A549 (cell line): ENCODE data around the gene SUMF1. TPM values are rescaled to one million over a fixed set of nuclear protein-coding genes. Genes with fewer than 3 reads are reported as not detected.

Source experiments
- ATAC-seq, 2 experiments: fragments of 200-7000 bp in 1 of 2; fragments of >200 bp in 1 of 2; cut with Nextera tagmentation in 1 of 2; cut with Tn5 transposase in 1 of 2; 3 replicates each; pipeline versions ENCODE4 v1.8.0 to v1.9.1; 2018 to 2020; ENCODE audit warnings: mild to moderate bottlenecking in 1 of 2, moderate library complexity in 1 of 2
- CTCF ChIA-PET: fragments of 300-600 bp; sonication (Branson Sonifier 250); formaldehyde crosslinking; extraction: SDS; loops from one replicate; lab custom pipeline; 2021; ENCODE audit warnings: antibody characterized with exemption, inconsistent platforms; lab: Yijun Ruan, JAX
- POLR2A ChIA-PET: fragments of 350-600 bp; formaldehyde crosslinking; extraction: SDS; loops from one replicate; lab custom pipeline; 2021; ENCODE audit warnings: antibody characterized with exemption, inconsistent platforms; lab: Yijun Ruan, JAX
- DNase-seq, 2 experiments: peaks; one replicate each; pipeline versions ENCODE4 v3.0.0 to v3.0.0-alpha.2; 2011 to 2016; ENCODE audit warnings: low read depth in 1 of 2, low spot score in 1 of 2
- FAIRE-seq: peaks from 2 replicates; lab custom pipeline; 2011; peaks lifted over from hg19 to GRCh38; lab: Jason Lieb, UNC
- H3K27ac ChIP-seq, 2 experiments: fragments of >200 bp; sonication (Bioruptor Twin); formaldehyde crosslinking; 3 replicates each; pipeline ENCODE4 v1.5.1; 2016 to 2017
- H3K4me1 ChIP-seq: fragments of >200 bp; sonication (Bioruptor Twin); formaldehyde crosslinking; 3 replicates; pipeline ENCODE4 v1.6.1; 2016
- H3K4me2 ChIP-seq: fragments of >200 bp; sonication (Bioruptor Twin); formaldehyde crosslinking; 3 replicates; pipeline ENCODE4 v1.6.1; 2016
- H3K4me3 ChIP-seq: fragments of >200 bp; sonication (Bioruptor Twin); formaldehyde crosslinking; 3 replicates; pipeline ENCODE4 v1.5.1; 2016
- H3K9me3 ChIP-seq: fragments of >200 bp; sonication (Bioruptor Twin); formaldehyde crosslinking; 3 replicates; pipeline ENCODE4 v1.6.1; 2016
- BHLHE40 ChIP-seq: IDR thresholded peaks from 2 replicates; pipeline ENCODE4 v1.6.1; 2012; ENCODE audit warnings: low read depth, low read length, inconsistent platforms
- CEBPB ChIP-seq, 2 experiments: fragments of >200 bp in 1 of 2; sonication (Bioruptor Twin) in 1 of 2; formaldehyde crosslinking in 1 of 2; IDR thresholded peaks; 2 replicates each; pipeline ENCODE4 v1.6.1; 2012 to 2016
- CHD2 ChIP-seq: fragments of 150-350 bp; IDR thresholded peaks from 2 replicates; pipeline ENCODE4 v1.6.1; 2014; ENCODE audit warnings: low read length; ENCODE audit not compliant: partially characterized antibody
- E2F6 ChIP-seq: IDR thresholded peaks from 2 replicates; pipeline ENCODE4 v1.6.1; 2012; ENCODE audit warnings: low read depth, borderline replicate concordance
- EHF ChIP-seq: fragments of 250-450 bp; sonication (Bioruptor Pico); IDR thresholded peaks from 2 replicates; pipeline ENCODE4 v1.5.0; 2020; ENCODE audit warnings: mild to moderate bottlenecking
- EHMT2 ChIP-seq: fragments of 200-600 bp; sonication (generic); IDR thresholded peaks from 2 replicates; pipeline ENCODE4 v1.6.1; 2016; ENCODE audit warnings: antibody characterized with exemption, low read depth, mild to moderate bottlenecking, moderate library complexity
- ELK1 ChIP-seq: fragments of 150-350 bp; IDR thresholded peaks from 2 replicates; pipeline ENCODE4 v1.6.1; 2014; ENCODE audit warnings: low read depth, mild to moderate bottlenecking, low read length
- FOSB ChIP-seq: fragments of 250-450 bp; sonication (Bioruptor Pico); IDR thresholded peaks from 2 replicates; pipeline ENCODE4 v1.5.0; 2020; ENCODE audit warnings: mild to moderate bottlenecking, moderate library complexity
- GATA3 ChIP-seq: IDR thresholded peaks from 2 replicates; pipeline ENCODE4 v1.6.1; 2012; ENCODE audit warnings: borderline replicate concordance
- HOXB13 ChIP-seq: fragments of 250-450 bp; sonication (Bioruptor Pico); IDR thresholded peaks from 2 replicates; pipeline ENCODE4 v1.5.0; 2020; ENCODE audit warnings: low read depth, mild to moderate bottlenecking, moderate library complexity
- HOXB5 ChIP-seq: fragments of 250-450 bp; sonication (Bioruptor Pico); IDR thresholded peaks from 2 replicates; pipeline ENCODE4 v1.5.0; 2020; ENCODE audit warnings: mild to moderate bottlenecking, moderate library complexity
- JUN ChIP-seq, 2 experiments: fragments of >200 bp; sonication (Bioruptor Twin); formaldehyde crosslinking; IDR thresholded peaks; 2 replicates in 1 of 2; 3 replicates in 1 of 2; pipeline ENCODE4 v1.6.1; 2016 to 2017
- JUNB ChIP-seq: fragments of >200 bp; sonication (Bioruptor Twin); formaldehyde crosslinking; IDR thresholded peaks from 2 replicates; pipeline ENCODE4 v1.6.1; 2016
- KDM1A ChIP-seq: fragments of 200-600 bp; sonication (generic); IDR thresholded peaks from 2 replicates; pipeline ENCODE4 v1.6.1; 2016; ENCODE audit warnings: low read depth, mild to moderate bottlenecking
- KDM5A ChIP-seq: fragments of 200-600 bp; sonication (generic); IDR thresholded peaks from 2 replicates; pipeline ENCODE4 v1.6.1; 2016; ENCODE audit warnings: antibody characterized with exemption, mild to moderate bottlenecking
- MAFK ChIP-seq: fragments of 450-650 bp; IDR thresholded peaks from 2 replicates; pipeline ENCODE4 v1.6.1; 2014; ENCODE audit not compliant: partially characterized antibody
- MAX ChIP-seq: IDR thresholded peaks from 2 replicates; pipeline ENCODE4 v1.6.1; 2012
- NFE2L2 ChIP-seq: fragments of 150-350 bp; conservative IDR thresholded peaks from 2 replicates; pipeline ENCODE4 v1.6.1; 2014; ENCODE audit warnings: low read length
- PHF8 ChIP-seq: fragments of 200-600 bp; sonication (generic); IDR thresholded peaks from 2 replicates; pipeline ENCODE4 v1.6.1; 2016; ENCODE audit warnings: low read depth, mild to moderate bottlenecking, antibody characterized with exemption, moderate library complexity, borderline replicate concordance
- RFX5 ChIP-seq: fragments of 450-650 bp; IDR thresholded peaks from 2 replicates; pipeline ENCODE4 v1.7.1; 2014; ENCODE audit warnings: antibody characterized with exemption, mild to moderate bottlenecking, moderate library complexity
- TFCP2L1 ChIP-seq: fragments of 250-450 bp; sonication (Bioruptor Pico); IDR thresholded peaks from 2 replicates; pipeline ENCODE4 v1.5.0; 2021; ENCODE audit warnings: mild to moderate bottlenecking
- ZNF302 ChIP-seq: fragments of 250-450 bp; sonication (Bioruptor Pico); IDR thresholded peaks from 2 replicates; pipeline ENCODE4 v1.9.0; 2021; ENCODE audit warnings: inconsistent platforms, mild to moderate bottlenecking, moderate library complexity
- ZSCAN20 ChIP-seq: fragments of 250-450 bp; sonication (Bioruptor Pico); IDR thresholded peaks from 2 replicates; pipeline ENCODE4 v1.8.0; 2022; ENCODE audit warnings: mild to moderate bottlenecking, moderate library complexity
- WGBS: methylation state at CpG from one replicate; pipeline ENCODE4 v1.1.6; 2017; ENCODE audit errors: missing lambda C conversion rate; 5-methylcytosine and 5-hydroxymethylcytosine counted together
- polyA plus RNA-seq, 4 experiments: library from polyadenylated mRNA; depleted of rRNA in 3 of 4; stranded (reverse); fragments of >200 nt; fragmentation: RNase III in 1 of 4; extraction: RNeasy Plus Mini Kit Qiagen cat#74134 plus additional on column Dnase treatment in 1 of 4; gene quantifications; 2 replicates in 3 of 4; 3 replicates in 1 of 4; pipeline ENCODE4 v1.2.3, GENCODE V29; 2011 to 2017

SUMF1 gene
- polyA plus RNA-seq, 2 of the 4 experiments (the other 2 are of a cell fraction), result 20.9 to 25.4 TPM

- no peak for TF ChIP-seq CEBPB (IDR thresholded peaks at IDR 0.05)
- TF ChIP-seq FOSB, result no peak
- no peak for TF ChIP-seq EHMT2
- TF ChIP-seq RFX5, result no peak
- TF ChIP-seq JUNB, result no peak
- TF ChIP-seq NFE2L2, result no peak
- no peak for TF ChIP-seq CHD2
- no peak for TF ChIP-seq ZNF302
- TF ChIP-seq KDM5A, result no peak
- H3K4me3 ChIP-seq, result no peak overlapping the region
- ATAC-seq (no peak), FAIRE-seq (no peak), DNase-seq (no peak)
- H3K4me1 ChIP-seq, result no peaks in the 10 kb centered on the region
- ChIA-PET POLR2A (no interaction called here), CTCF (no interaction called here)
- no peak overlapping the region for H3K4me2 ChIP-seq
- no peaks in the 10 kb centered on the region for H3K9me3 ChIP-seq
- WGBS, result 50% methylated on average over 2 of the region's 2 CpGs
- H3K27ac ChIP-seq, result no peak overlapping the region
Observed at GRCh38 chr3:4472312-4472711, 5.2 kb upstream of the SUMF1 start.

GRCh38 chr3:4471907-4472306 is 4.8 kb upstream of the SUMF1 start:
- DNase-seq (no peak), ATAC-seq (no peak), FAIRE-seq (no peak)
- Histone ChIP-seq H3K9me3 (no peaks in the 10 kb centered on the region), H3K4me3 (no peak overlapping the region), H3K27ac (no peak overlapping the region), H3K4me2 (no peak overlapping the region), H3K4me1 (no peaks in the 10 kb centered on the region)
- TF ChIP-seq BHLHE40 (no peak), MAFK (peak; percentile 64)
- ChIA-PET CTCF (no interaction called here), POLR2A (no interaction called here)
- 8% methylated on average over 1 of the region's 1 CpG for WGBS

- H3K27ac ChIP-seq, result peak overlapping the region; percentile 83 to 93
- peak overlapping the region; percentile 74 for H3K4me3 ChIP-seq
- no peaks in the 10 kb centered on the region for H3K9me3 ChIP-seq
- DNase-seq, result no peak
- POLR2A ChIA-PET, result interaction anchor here (0.5 to 4.0 kb wide), 4 partner anchors 15 to 116 kb away, joined by 3 to 52 read pairs (median 5); partner anchors contain the start of gene ITPR1
- no peak for FAIRE-seq
- CTCF ChIA-PET, result interaction anchor here (1.0 to 1.3 kb wide), 2 partner anchors 110 to 250 kb away, joined by 3 to 4 read pairs; no protein-coding TSS in a partner anchor
- TF ChIP-seq MAX, result no peak
- TF ChIP-seq E2F6, result no peak
- TF ChIP-seq KDM1A, result no peak
- TF ChIP-seq NFE2L2, result no peak
- TF ChIP-seq KDM5A, result no peak
- TF ChIP-seq JUN (IDR thresholded peaks at IDR 0.05), result no peak
- TF ChIP-seq ELK1, result no peak
- no peak for TF ChIP-seq PHF8
- TF ChIP-seq CEBPB (IDR thresholded peaks at IDR 0.05), result no peak
- no peak for TF ChIP-seq GATA3
- no peak for TF ChIP-seq HOXB13 (CRISPR knock-in tag)
- no peak for TF ChIP-seq ZSCAN20 (CRISPR knock-in tag)
- TF ChIP-seq HOXB5 (CRISPR knock-in tag), result no peak
- no peak for TF ChIP-seq TFCP2L1
- TF ChIP-seq MAFK, result no peak
- TF ChIP-seq EHMT2, result no peak
- TF ChIP-seq EHF (CRISPR knock-in tag), result no peak
- TF ChIP-seq, all 56 proteins: peak for 0
- Histone ChIP-seq H3K4me2 (peak overlapping the region; percentile 85), H3K4me1 (peaks cover 6% of the 10 kb centered on the region; the same call in 1 of the 3 replicates)
- WGBS, result 72% methylated on average over 13 of the region's 13 CpGs
- no peak for ATAC-seq
Observed at GRCh38 chr3:4467522-4467867, 426 bp upstream of the SUMF1 start.
